Endothelial cell of umbilical vein (primary cell): ENCODE measurements around the gene PCID2.

Source experiments
- FOS ChIP-seq: IDR thresholded peaks from 2 replicates; pipeline ENCODE4 v1.6.1; 2011; ENCODE audit warnings: mild to moderate bottlenecking, low read length, moderate library complexity, borderline replicate concordance; ENCODE audit not compliant: insufficient read depth
- POLR2A ChIP-seq: IDR thresholded peaks from 2 replicates; pipeline ENCODE4 v1.6.1; 2012; ENCODE audit warnings: low read depth, mild to moderate bottlenecking, control low read depth, low read length

- TF ChIP-seq POLR2A (no peak), FOS (no peak)
Measured at GRCh38 chr13:113161433-113161832, 47.0 kb downstream of the PCID2 start.
